Parathyroid adenoma (tissue), 2 donors: Measurements from ENCODE around the gene F3.
A peak's percentile ranks its signal among the peaks of the same experiment; 100 is the strongest.

Source experiments
- H2AFZ ChIP-seq: fragments of 300-600 bp; sonication (generic); one replicate; pipeline ENCODE4 v1.7.0; 2017; ENCODE audit warnings: antibody characterized with exemption, mild to moderate bottlenecking
- H3K27ac ChIP-seq: fragments of 300-600 bp; sonication (generic); one replicate; pipeline ENCODE4 v1.7.0; 2017
- H3K27me3 ChIP-seq: fragments of 300-600 bp; sonication (generic); one replicate; pipeline ENCODE4 v1.7.0; 2017; ENCODE audit warnings: low read length; ENCODE audit not compliant: control insufficient read depth, insufficient read depth
- H3K36me3 ChIP-seq: fragments of 300-600 bp; sonication (generic); one replicate; pipeline ENCODE4 v1.7.0; 2017; ENCODE audit warnings: low read length; ENCODE audit not compliant: control insufficient read depth, insufficient read depth
- H3K4me1 ChIP-seq: fragments of 300-600 bp; sonication (generic); one replicate; pipeline ENCODE4 v1.7.0; 2017; ENCODE audit warnings: control low read depth
- H3K4me2 ChIP-seq: fragments of 300-600 bp; sonication (generic); one replicate; pipeline ENCODE4 v1.7.0; 2017; ENCODE audit warnings: low read length
- H3K4me3 ChIP-seq: fragments of 300-600 bp; sonication (generic); one replicate; pipeline ENCODE4 v1.7.0; 2017; ENCODE audit warnings: low read depth, low read length
- H3K79me2 ChIP-seq: fragments of 300-600 bp; sonication (generic); one replicate; pipeline ENCODE4 v1.7.0; 2017; ENCODE audit warnings: control low read depth
- H3K9ac ChIP-seq: fragments of 300-600 bp; sonication (generic); one replicate; pipeline ENCODE4 v1.7.0; 2017; ENCODE audit warnings: mild to moderate bottlenecking
- H3K9me3 ChIP-seq: fragments of 300-600 bp; sonication (generic); one replicate; pipeline ENCODE4 v1.7.0; 2017; ENCODE audit warnings: low read length; ENCODE audit not compliant: control insufficient read depth
- CTCF ChIP-seq: fragments of 300-600 bp; sonication (generic); IDR thresholded peaks from one replicate; pipeline ENCODE4 v1.7.0; 2017; ENCODE audit warnings: antibody characterized with exemption, mild to moderate bottlenecking
- donor health status: primary hyperparathyroidism.

Gene F3

GRCh38 chr1:94544706-94545490, 3.3 kb upstream of the F3 start:
- H3K4me2 ChIP-seq, result peak overlapping the region; percentile 1
- H3K4me1 ChIP-seq, result peaks cover 29% of the 10 kb centered on the region
- no peaks in the 10 kb centered on the region for H3K9me3 ChIP-seq
- peak overlapping the region; percentile 98 for H3K27ac ChIP-seq
- TF ChIP-seq CTCF, result no peak
- no peak overlapping the region for H3K9ac ChIP-seq
- no peak overlapping the region for H3K4me3 ChIP-seq
- no peaks in the 10 kb centered on the region for H3K79me2 ChIP-seq
- no peaks in the 10 kb centered on the region for H3K27me3 ChIP-seq
- H3K36me3 ChIP-seq, result no peaks in the 10 kb centered on the region
- no peak overlapping the region for H2AFZ ChIP-seq

DNA sequence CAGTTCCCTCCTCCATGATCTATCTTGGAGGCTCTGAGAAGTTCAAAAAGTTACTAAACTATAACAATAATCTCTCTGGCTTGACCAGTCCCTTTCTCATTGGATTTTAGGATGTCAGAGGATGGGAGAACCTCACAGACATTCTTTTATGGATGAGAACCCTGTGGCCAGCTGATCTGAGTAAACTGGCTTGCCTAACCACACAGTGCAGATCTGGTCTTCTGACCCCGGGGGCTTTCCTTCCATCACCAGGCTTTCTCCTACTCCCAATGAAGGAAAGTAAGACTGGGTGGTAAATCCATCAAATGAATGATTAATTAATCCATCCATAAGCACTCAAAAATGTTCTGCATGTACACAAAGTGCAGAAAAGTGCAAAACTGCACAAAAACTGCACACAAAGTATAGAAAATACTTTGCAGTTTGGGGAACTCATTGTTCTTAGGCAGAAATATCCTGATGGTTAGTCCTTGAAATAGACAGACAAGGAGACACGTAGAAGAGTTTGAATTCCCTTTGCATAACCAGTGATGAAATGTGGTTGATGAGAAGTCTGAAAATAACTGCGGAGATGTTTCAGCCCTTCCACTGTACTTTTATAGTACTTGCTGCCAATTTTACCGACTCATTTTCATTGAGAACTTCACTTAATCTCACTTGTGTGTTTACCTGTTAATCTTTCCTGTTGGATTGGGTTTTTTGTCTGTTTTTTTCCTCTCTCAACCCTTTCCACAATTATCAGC, 2.5 kb upstream of the F3 start:
- Histone ChIP-seq H3K4me2 (peak overlapping the region; percentile 1), H3K4me1 (peaks cover 21% of the 10 kb centered on the region), H3K27ac (peak overlapping the region; percentile 98), H3K9ac (no peak overlapping the region), H3K36me3 (no peaks in the 10 kb centered on the region), H3K9me3 (no peaks in the 10 kb centered on the region), H3K79me2 (no peaks in the 10 kb centered on the region), H3K27me3 (no peaks in the 10 kb centered on the region), H3K4me3 (no peak overlapping the region), H2AFZ (no peak overlapping the region)
- TF ChIP-seq CTCF, result no peak

GRCh38 chr1:94543001-94543400, 1.4 kb upstream of the F3 start:
- H3K9ac ChIP-seq, result no peak overlapping the region
- H2AFZ ChIP-seq, result no peak overlapping the region
- peaks cover 17% of the 10 kb centered on the region for H3K4me1 ChIP-seq
- H3K79me2 ChIP-seq, result no peaks in the 10 kb centered on the region
- peak overlapping the region; percentile 98 for H3K27ac ChIP-seq
- no peaks in the 10 kb centered on the region for H3K36me3 ChIP-seq
- H3K4me2 ChIP-seq, result no peak overlapping the region
- H3K27me3 ChIP-seq, result no peaks in the 10 kb centered on the region
- H3K9me3 ChIP-seq, result no peaks in the 10 kb centered on the region
- peak overlapping the region; percentile 68 for H3K4me3 ChIP-seq
- TF ChIP-seq CTCF, result no peak

DNA sequence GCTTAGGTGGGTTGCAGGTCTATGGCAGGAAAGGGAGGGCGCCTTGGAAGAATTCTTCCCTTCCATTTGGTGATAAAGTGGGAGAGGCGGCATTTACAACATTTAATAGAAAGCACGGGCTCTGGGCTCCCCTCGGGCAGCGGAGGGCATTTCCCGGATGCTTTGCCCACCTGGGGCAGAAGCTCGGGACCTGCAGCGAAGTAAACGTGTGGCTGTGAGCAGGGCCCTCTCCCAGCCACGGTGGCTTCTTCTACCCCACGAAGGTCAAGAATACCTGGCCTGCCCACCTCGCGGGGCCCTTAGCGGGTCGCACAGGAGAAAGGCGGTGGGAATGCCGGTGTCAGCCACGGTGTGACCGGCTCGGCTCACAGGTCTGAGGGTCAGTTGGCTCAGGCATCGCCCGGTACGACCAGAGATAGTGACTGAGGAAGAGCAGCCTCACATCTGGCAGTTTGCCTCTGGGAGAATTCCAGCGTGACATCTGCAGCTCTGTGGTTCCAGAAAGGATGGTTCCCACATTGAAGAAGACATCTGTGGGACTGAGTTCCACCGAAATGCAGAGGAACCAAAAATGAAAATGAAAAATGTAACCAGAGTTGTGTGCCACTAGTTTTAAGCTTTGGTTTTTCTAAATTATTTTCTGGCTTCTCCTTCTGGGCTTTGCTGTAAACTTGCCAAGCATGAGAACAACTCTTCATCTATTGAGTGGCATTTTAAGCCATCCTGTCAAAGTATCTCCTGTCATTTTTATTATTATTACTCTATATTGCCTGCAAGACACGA, 720 bp upstream of the F3 start:
- peak overlapping the region; percentile 98 for H3K27ac ChIP-seq
- H3K79me2 ChIP-seq, result no peaks in the 10 kb centered on the region
- H3K9me3 ChIP-seq, result no peaks in the 10 kb centered on the region
- H3K4me2 ChIP-seq, result peak overlapping the region; percentile 85
- H3K4me3 ChIP-seq, result peak overlapping the region; percentile 68
- peak overlapping the region; percentile 84 for H3K9ac ChIP-seq
- H3K27me3 ChIP-seq, result no peaks in the 10 kb centered on the region
- no peaks in the 10 kb centered on the region for H3K36me3 ChIP-seq
- H3K4me1 ChIP-seq, result peaks cover 12% of the 10 kb centered on the region
- H2AFZ ChIP-seq, result peak overlapping the region; percentile 63
- no peak for TF ChIP-seq CTCF
